GM21390 (cell line): ENCODE measurements around the gene CKAP5.

Experiments
- ATAC-seq: cut with Tn5 transposase; IDR thresholded peaks from one replicate; pipeline ENCODE4 v1.9.1; 2021; ENCODE audit not compliant: unreplicated experiment

CKAP5 gene

GRCh38 chr11:46705070-46705688 lies 140.9 kb downstream of the CKAP5 start:
- no peak for ATAC-seq

GRCh38 chr11:46701078-46701654 lies 144.9 kb downstream of the CKAP5 start:
- ATAC-seq = no peak

GRCh38 chr11:46700241-46701077 lies 145.6 kb downstream of the CKAP5 start, which contains the start of the genes ARHGAP1 and ZNF408:
Gene ARHGAP1 (minus strand): TSS chr11:46700619. CDS start chr11:46696107, 4,512 bp downstream.
Gene ZNF408 (plus strand): TSS chr11:46701031. CDS start chr11:46701048, 17 bp downstream.
- ATAC-seq = peak; percentile 87

GRCh38 chr11:46698597-46698996 lies 147.5 kb downstream of the CKAP5 start:
- ATAC-seq = no peak

GRCh38 chr11:46697723-46698122 lies 148.4 kb downstream of the CKAP5 start:
- ATAC-seq = no peak

- no peak for ATAC-seq
Observed at GRCh38 chr11:46697303-46697702, 148.8 kb downstream of the CKAP5 start.

DNA sequence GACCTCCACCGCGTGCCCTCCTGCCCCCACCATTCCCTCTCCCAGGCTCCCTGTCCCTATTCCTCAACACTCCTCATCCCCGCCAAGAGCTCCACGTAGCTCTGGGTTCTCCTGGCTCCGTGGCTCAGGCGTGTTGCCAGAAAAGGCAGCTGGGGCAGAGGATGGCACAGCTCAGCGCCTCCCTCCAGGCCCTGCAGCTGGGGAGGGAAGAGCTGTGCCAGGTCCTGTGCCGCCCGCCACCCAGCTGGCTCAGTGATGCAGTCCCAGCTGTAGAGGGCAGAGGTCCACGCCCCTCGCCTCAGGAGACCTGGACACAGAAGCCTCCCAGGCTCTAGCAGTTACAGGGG lies 149.9 kb downstream of the CKAP5 start:
- ATAC-seq = no peak

- no peak for ATAC-seq
Observed at GRCh38 chr11:46695345-46696211, 150.5 kb downstream of the CKAP5 start.

DNA sequence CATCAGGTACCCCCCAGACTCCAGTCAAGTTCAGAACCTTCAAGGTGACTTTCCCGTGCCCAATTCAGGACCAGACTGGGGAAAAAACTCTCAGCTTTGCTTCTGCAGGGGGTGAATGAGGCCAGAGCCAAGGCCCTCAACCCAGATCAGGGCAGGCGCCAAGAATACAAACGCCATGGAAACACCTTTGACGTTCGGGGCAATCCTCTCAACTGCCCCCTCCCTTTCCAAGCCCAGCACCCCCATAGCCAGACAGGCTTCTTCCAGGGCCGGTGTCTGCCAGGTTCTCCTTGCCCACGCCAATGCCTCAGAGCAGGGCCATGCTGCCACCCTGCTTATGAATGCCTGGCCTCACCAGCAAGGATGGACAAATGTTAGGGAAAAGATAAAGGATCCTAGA lies 151.5 kb downstream of the CKAP5 start:
- ATAC-seq = no peak

DNA sequence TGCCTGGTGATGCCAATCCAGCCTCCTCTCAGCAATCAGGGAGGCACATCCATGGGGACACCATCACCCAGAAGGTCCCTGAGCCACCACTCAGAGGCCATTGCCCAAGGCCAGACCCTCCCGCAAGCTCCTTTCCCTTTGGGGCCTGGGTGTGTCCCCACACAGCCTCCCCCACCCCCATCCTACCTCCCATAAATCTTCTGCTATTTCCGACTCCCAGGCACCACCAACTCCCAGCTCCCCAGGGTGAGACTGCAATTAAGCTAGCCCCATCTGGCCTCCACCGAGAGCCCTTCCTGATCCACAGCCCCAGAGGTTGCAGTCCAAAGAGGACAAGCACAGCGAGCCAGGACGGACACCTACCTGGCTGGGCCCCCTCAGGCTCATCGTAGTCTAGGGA lies 152.0 kb downstream of the CKAP5 start:
- no peak for ATAC-seq

DNA sequence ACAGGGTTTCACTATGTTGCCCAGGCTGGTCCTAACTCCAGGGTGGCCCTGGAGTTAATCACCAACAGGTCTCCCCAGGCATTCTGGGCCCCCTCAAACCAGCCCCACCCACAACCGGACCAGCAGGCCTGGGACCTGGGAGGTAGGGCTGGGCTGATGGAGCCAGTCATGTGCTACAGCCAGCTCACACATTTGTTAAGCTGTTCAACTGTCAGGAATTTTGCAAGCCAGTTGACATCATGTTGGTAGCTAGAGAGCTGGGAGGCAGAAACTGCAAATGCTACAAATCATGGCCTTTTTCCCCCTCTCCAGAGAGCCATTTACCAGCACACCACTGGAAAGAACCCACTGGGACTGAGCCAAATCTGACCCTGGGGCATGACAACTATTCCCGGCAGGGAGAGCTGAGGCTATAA lies 152.5 kb downstream of the CKAP5 start:
- ATAC-seq = no peak
